GM10248 (cell line): Measurements from ENCODE around the gene PRADC1.

Experiments used
- CTCF ChIA-PET: fragments of 300-600 bp; sonication (Branson Sonifier 250); formaldehyde crosslinking; extraction: SDS; loops from one replicate; lab custom pipeline; 2021; ENCODE audit warnings: antibody characterized with exemption; lab: Yijun Ruan, JAX
- POLR2A ChIA-PET: fragments of 350-650 bp; sonication (Branson Sonifier 250); formaldehyde crosslinking; extraction: SDS; loops from one replicate; lab custom pipeline; 2020; ENCODE audit warnings: antibody characterized with exemption; lab: Yijun Ruan, JAX
- DNase-seq: peaks from one replicate; pipeline ENCODE4 v3.0.0; 2012; ENCODE audit errors: extremely low spot score
- CTCF ChIP-seq: IDR thresholded peaks from 2 replicates; pipeline ENCODE4 v1.5.1; 2012; ENCODE audit warnings: mild to moderate bottlenecking, low read depth; ENCODE audit errors: extremely low read depth, missing control alignments, control extremely low read depth

PRADC1 gene

GRCh38 chr2:73252238-73253027 lies 19.4 kb upstream of the PRADC1 start:
- ChIA-PET POLR2A (no interaction called here), CTCF (interaction anchor here (1.2 to 2.4 kb wide), 3 partner anchors 14 to 38 kb away, joined by 3 to 7 read pairs (median 3); no protein-coding TSS in a partner anchor)
- DNase-seq = no peak
- no peak for TF ChIP-seq CTCF

GRCh38 chr2:73250872-73251846 lies 18.1 kb upstream of the PRADC1 start:
- ChIA-PET CTCF (interaction anchor here (1.2 to 1.5 kb wide), 3 partner anchors 14 to 39 kb away, joined by 3 to 6 read pairs (median 3); no protein-coding TSS in a partner anchor), POLR2A (interaction anchor here (0.8 kb wide), 1 partner anchor 17 kb away, joined by 4 read pairs; the partner anchor contains the start of gene CCT7)
- no peak for TF ChIP-seq CTCF
- no peak for DNase-seq

GRCh38 chr2:73249636-73250035 lies 16.6 kb upstream of the PRADC1 start:
- no peak for DNase-seq
- TF ChIP-seq CTCF = no peak
- ChIA-PET POLR2A (no interaction called here), CTCF (interaction anchor here (0.7 to 1.5 kb wide), 2 partner anchors 12 to 19 kb away, joined by 4 to 6 read pairs; no protein-coding TSS in a partner anchor)

- no peak for TF ChIP-seq CTCF
- ChIA-PET POLR2A (no interaction called here), CTCF (interaction anchor here (1.0 to 1.7 kb wide), 5 partner anchors 10 to 34 kb away, joined by 3 to 7 read pairs (median 4); no protein-coding TSS in a partner anchor)
- DNase-seq = no peak
Measured at GRCh38 chr2:73246850-73247249, 13.8 kb upstream of the PRADC1 start.

GRCh38 chr2:73244580-73244979 lies 11.5 kb upstream of the PRADC1 start:
- POLR2A ChIA-PET = interaction anchor here (1.0 kb wide), 1 partner anchor 10 kb away, joined by 3 read pairs; no protein-coding TSS in a partner anchor
- no peak for DNase-seq
- TF ChIP-seq CTCF = no peak
- CTCF ChIA-PET = interaction anchor here (1.3 to 3.7 kb wide), 4 partner anchors 8 to 68 kb away, joined by 3 to 19 read pairs (median 6); partner anchors contain the start of genes CCT7 and PRADC1
